IMR-90 (cell line): ENCODE measurements around the gene CDY2B. TPM values are rescaled to one million over a fixed set of nuclear protein-coding genes. Genes with fewer than 3 reads are reported as not detected.
"Not testable (repeated sequence)": the region's sequence is repeated elsewhere in the genome, so short reads cannot be mapped to it uniquely, and the experiment has no call there.

ENCODE experiments used
- ATAC-seq: fragments of 200-7000 bp; cut with Tn5 transposase; 2 replicates; pipeline ENCODE4 v1.9.1; 2020; ENCODE audit warnings: low read depth, mild to moderate bottlenecking, moderate library complexity
- BruUV-seq: library from RNA; stranded (reverse); fragments of 400-500 nt; replicated peaks from 2 replicates; lab custom pipeline; 2021; lab: Mats Ljungman, UMichigan
- CTCF ChIA-PET: fragments of 300-600 bp; formaldehyde crosslinking; extraction: SDS; loops from one replicate; lab custom pipeline; 2021; ENCODE audit warnings: antibody characterized with exemption; lab: Yijun Ruan, JAX
- POLR2A ChIA-PET: fragments of 300-600 bp; sonication (Branson Sonifier 250); formaldehyde crosslinking; loops from one replicate; lab custom pipeline; 2022; ENCODE audit warnings: antibody characterized with exemption; ENCODE audit not compliant: unreplicated experiment; lab: Charles Lee
- DNase-seq: peaks from one replicate; pipeline ENCODE4 v3.0.0; 2013
- H2AFZ ChIP-seq: replicated peaks from 2 replicates; pipeline ENCODE3; 2013; ENCODE audit warnings: low read length, mild to moderate bottlenecking; ENCODE audit not compliant: poor library complexity
- H2AK5ac ChIP-seq: 2 replicates; pipeline ENCODE4 v1.6.1; 2013; ENCODE audit warnings: low read depth, low read length, inconsistent platforms
- H2AK9ac ChIP-seq: replicated peaks from 2 replicates; pipeline ENCODE3; 2013; ENCODE audit warnings: mild to moderate bottlenecking, low read depth, low read length, moderate library complexity; ENCODE audit not compliant: poor library complexity
- H2BK120ac ChIP-seq: 2 replicates; pipeline ENCODE4 v1.6.1; 2013; ENCODE audit warnings: low read depth, low read length, inconsistent platforms
- H2BK15ac ChIP-seq: 3 replicates; pipeline ENCODE4 v1.6.1; 2013; ENCODE audit warnings: low read depth, low read length, inconsistent platforms
- H2BK20ac ChIP-seq: 2 replicates; pipeline ENCODE4 v1.6.1; 2013; ENCODE audit warnings: low read depth, mild to moderate bottlenecking, inconsistent platforms, low read length, moderate library complexity
- H2BK5ac ChIP-seq: 2 replicates; pipeline ENCODE4 v1.6.1; 2013; ENCODE audit warnings: mild to moderate bottlenecking, low read depth, low read length, inconsistent platforms; ENCODE audit not compliant: poor library complexity, severe bottlenecking
- H3K14ac ChIP-seq: replicated peaks from 2 replicates; pipeline ENCODE4 v1.6.1; 2013; ENCODE audit warnings: low read depth, low read length, inconsistent platforms
- H3K18ac ChIP-seq: 2 replicates; pipeline ENCODE4 v1.6.1; 2013; ENCODE audit warnings: low read depth, low read length, control low read depth
- H3K23ac ChIP-seq: 2 replicates; pipeline ENCODE4 v1.6.1; 2013; ENCODE audit warnings: low read depth, low read length, inconsistent platforms
- H3K27ac ChIP-seq: 2 replicates; pipeline ENCODE4 v1.5.1; 2013; ENCODE audit warnings: mild to moderate bottlenecking, control low read depth, low read length; ENCODE audit not compliant: insufficient read depth
- H3K27me3 ChIP-seq: 2 replicates; pipeline ENCODE4 v1.6.1; 2013; ENCODE audit warnings: low read length; ENCODE audit not compliant: control insufficient read depth, insufficient read depth
- H3K36me3 ChIP-seq: 2 replicates; pipeline ENCODE4 v1.6.1; 2013; ENCODE audit warnings: low read length, mixed read lengths; ENCODE audit not compliant: control insufficient read depth, insufficient read depth
- H3K4ac ChIP-seq: 2 replicates; pipeline ENCODE4 v1.6.1; 2013; ENCODE audit warnings: low read depth, low read length, inconsistent platforms
- H3K4me1 ChIP-seq: 2 replicates; pipeline ENCODE4 v1.6.1; 2013; ENCODE audit warnings: low read length, mixed read lengths; ENCODE audit not compliant: control insufficient read depth, insufficient read depth
- H3K4me2 ChIP-seq: 2 replicates; pipeline ENCODE4 v1.6.1; 2013; ENCODE audit warnings: low read depth, mild to moderate bottlenecking, control low read depth, low read length, moderate library complexity
- H3K4me3 ChIP-seq: 2 replicates; pipeline ENCODE4 v1.5.1; 2013; ENCODE audit warnings: low read depth, mild to moderate bottlenecking, control low read depth, low read length, moderate library complexity; ENCODE audit not compliant: insufficient read depth
- H3K56ac ChIP-seq: 2 replicates; pipeline ENCODE4 v1.6.1; 2013; ENCODE audit warnings: low read length, inconsistent platforms; ENCODE audit not compliant: insufficient read depth; ENCODE audit errors: extremely low read depth
- H3K79me1 ChIP-seq, 2 experiments: 2 replicates each; pipeline ENCODE4 v1.6.1; 2013; ENCODE audit warnings: low read length in 2 of 2, inconsistent platforms in 1 of 2, low read depth in 1 of 2
- H3K9ac ChIP-seq: 2 replicates; pipeline ENCODE4 v1.6.1; 2013; ENCODE audit warnings: low read depth, low read length, control low read depth
- H3K9me1 ChIP-seq: 2 replicates; pipeline ENCODE4 v1.6.1; 2013; ENCODE audit warnings: low read length, inconsistent platforms; ENCODE audit not compliant: insufficient read depth
- H3K9me3 ChIP-seq: 2 replicates; pipeline ENCODE4 v1.6.1; 2013; ENCODE audit warnings: low read length; ENCODE audit not compliant: control insufficient read depth, insufficient read depth
- H4K20me1 ChIP-seq: 2 replicates; pipeline ENCODE4 v1.6.1; 2013; ENCODE audit warnings: low read length, inconsistent platforms; ENCODE audit not compliant: insufficient read depth
- H4K5ac ChIP-seq: 2 replicates; pipeline ENCODE4 v1.6.1; 2013; ENCODE audit warnings: mild to moderate bottlenecking, low read depth, low read length, control low read depth
- H4K8ac ChIP-seq, 2 experiments: 2 replicates each; pipeline ENCODE4 v1.6.1; 2013; ENCODE audit warnings: low read depth in 2 of 2, low read length in 2 of 2, control low read depth in 1 of 2, inconsistent platforms in 1 of 2
- H4K91ac ChIP-seq: 2 replicates; pipeline ENCODE4 v1.6.1; 2013; ENCODE audit warnings: low read depth, low read length, inconsistent platforms; ENCODE audit not compliant: insufficient read depth
- WGBS, 2 experiments: methylation state at CpG; one replicate each; pipeline versions ENCODE4 v1.1.5 to v1.1.7; 2013; ENCODE audit warnings: missing lambda C conversion rate in 2 of 2; ENCODE audit not compliant: insufficient read length in 1 of 2; ENCODE audit errors: extremely low coverage in 2 of 2; 5-methylcytosine and 5-hydroxymethylcytosine counted together
- dilution Hi-C: fragments of 300-500 bp; cut with HindIII; formaldehyde crosslinking; loops from one replicate; pipeline ENCODE4 v1.14.3; 2018; ENCODE audit warnings: low sequenced_read_pairs; ENCODE audit not compliant: unreplicated experiment
- in situ Hi-C: fragments of 300-500 bp; cut with MboI; formaldehyde crosslinking; loops from 3 replicates; pipeline ENCODE4 v1.14.3; 2019; ENCODE audit warnings: low sequenced_read_pairs, inconsistent platforms, mixed read lengths
- intact Hi-C: fragments of 100-400 bp; cut with micrococcal nuclease; formaldehyde crosslinking; loops from 2 replicates; pipeline ENCODE4 v1.10.0; 2022
- polyA plus RNA-seq, 3 experiments: library from polyadenylated mRNA; depleted of rRNA; stranded (reverse); fragments of >200 nt; gene quantifications; 2 replicates each; pipeline ENCODE4 v1.2.3, GENCODE V29; 2012; ENCODE audit warnings: low replicate concordance in 1 of 3
- total RNA-seq: library from RNA; depleted of rRNA; stranded (reverse); fragments of >200 nt; gene quantifications from 2 replicates; pipeline ENCODE4 v1.2.3, GENCODE V29; 2012

The CDY2B gene
- total and polyA plus RNA-seq, 2 of the 4 experiments (the other 2 are of a cell fraction) = not detected

DNA sequence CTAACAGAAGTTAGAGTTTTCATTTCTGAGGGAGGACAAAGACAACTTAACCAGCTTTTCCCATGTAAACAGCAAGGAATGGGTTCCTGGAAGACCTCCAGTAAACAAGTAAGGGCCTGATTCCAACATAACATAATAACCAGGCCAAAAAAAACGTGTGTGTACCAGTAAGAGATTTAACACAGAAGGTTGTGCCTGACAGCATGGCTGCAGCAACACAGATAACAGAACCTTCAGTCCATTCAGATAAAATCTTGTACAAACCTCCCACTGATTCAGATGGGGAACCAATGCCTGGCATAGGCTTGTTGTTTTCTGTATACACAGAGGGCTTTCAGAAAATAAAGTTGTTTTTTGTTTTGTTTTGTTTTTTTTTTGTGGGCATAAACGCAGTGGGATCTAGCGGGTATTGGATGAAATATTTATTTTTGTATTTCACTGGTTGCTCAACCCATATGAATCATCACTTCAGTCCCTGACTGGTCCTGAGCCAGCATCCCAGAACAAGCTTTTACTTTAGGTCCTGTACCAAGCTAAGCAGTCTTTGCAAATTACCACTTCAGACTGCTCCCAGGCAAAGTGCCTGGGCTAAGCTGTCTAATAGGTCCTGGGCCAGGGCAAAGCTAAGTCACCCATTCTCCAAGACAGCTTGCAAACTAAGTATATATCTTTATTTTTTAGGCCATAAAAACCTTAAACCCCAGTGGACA lies 8.7 kb downstream of the CDY2B start:
- H3K36me3 ChIP-seq, CTCF ChIA-PET, H3K27me3 ChIP-seq, H3K18ac ChIP-seq, H3K9me1 ChIP-seq, DNase-seq, H4K8ac ChIP-seq, H2BK5ac ChIP-seq, H3K9me3 ChIP-seq, H3K9ac ChIP-seq, H3K79me1 ChIP-seq, H3K4me1 ChIP-seq, H4K20me1 ChIP-seq, H3K56ac ChIP-seq, H2AK9ac ChIP-seq, H3K27ac ChIP-seq, POLR2A ChIA-PET, H2AFZ ChIP-seq, H2BK120ac ChIP-seq, H2AK5ac ChIP-seq, BruUV-seq, H4K91ac ChIP-seq, H2BK15ac ChIP-seq, ATAC-seq, intact Hi-C loops, H3K4me3 ChIP-seq, H3K4me2 ChIP-seq, H4K5ac ChIP-seq, dilution Hi-C loops, H2BK20ac ChIP-seq, H3K14ac ChIP-seq, H3K4ac ChIP-seq, H3K23ac ChIP-seq, in situ Hi-C loops: not testable (repeated sequence)
- WGBS, 2 experiments = no CpG with 5 or more reads among the region's 3 CpGs

GRCh38 chrY:17870737-17871136 lies 9.3 kb downstream of the CDY2B start:
- intact Hi-C loops, CTCF ChIA-PET, H3K9me3 ChIP-seq, H3K79me1 ChIP-seq, H2BK15ac ChIP-seq, H3K27me3 ChIP-seq, H2BK120ac ChIP-seq, POLR2A ChIA-PET, H3K56ac ChIP-seq, dilution Hi-C loops, DNase-seq, H3K23ac ChIP-seq, H3K14ac ChIP-seq, H4K5ac ChIP-seq, H3K4me2 ChIP-seq, H3K9me1 ChIP-seq, H2AK9ac ChIP-seq, ATAC-seq, in situ Hi-C loops, H2AK5ac ChIP-seq, H3K4ac ChIP-seq, H4K8ac ChIP-seq, H3K4me3 ChIP-seq, H3K9ac ChIP-seq, H2AFZ ChIP-seq, H3K27ac ChIP-seq, BruUV-seq, H2BK5ac ChIP-seq, H4K91ac ChIP-seq, H2BK20ac ChIP-seq, H3K4me1 ChIP-seq, H3K36me3 ChIP-seq, H3K18ac ChIP-seq, H4K20me1 ChIP-seq: not testable (repeated sequence)
- WGBS, 2 experiments = no CpG with 5 or more reads among the region's 3 CpGs
